GM18508 (cell line): ENCODE data around the gene FXR1.
A peak's percentile ranks its signal among the peaks of the same experiment; 100 is the strongest.
"Not testable (repeated sequence)": the region's sequence is repeated elsewhere in the genome, so short reads cannot be mapped to it uniquely, and the experiment has no call there.

Experiments used
- ATAC-seq: cut with Tn5 transposase; IDR thresholded peaks from one replicate; pipeline ENCODE4 v1.9.1; 2021; ENCODE audit warnings: moderate number of reproducible peaks; ENCODE audit not compliant: insufficient read depth, unreplicated experiment

FXR1 gene

DNA sequence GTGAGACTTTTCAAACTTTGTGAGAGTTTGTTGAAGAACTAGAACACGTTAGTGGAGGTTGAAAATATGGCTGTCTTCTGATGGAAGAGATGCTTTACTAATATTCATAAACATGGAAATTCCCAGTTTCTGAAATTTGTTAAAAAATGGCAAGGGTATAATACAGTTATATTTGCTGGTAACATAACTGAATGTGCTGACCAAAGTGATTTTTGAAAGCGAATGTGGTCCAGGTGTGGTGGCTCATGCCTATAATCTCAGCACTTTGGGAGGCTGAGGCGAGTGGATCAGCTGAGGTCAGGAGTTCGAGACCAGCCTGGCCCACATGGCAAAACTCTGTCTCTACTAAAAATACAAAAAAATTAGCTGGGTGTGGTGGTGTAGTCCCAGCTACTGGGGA, 18.1 kb downstream of the FXR1 start:
- ATAC-seq: no peak

DNA sequence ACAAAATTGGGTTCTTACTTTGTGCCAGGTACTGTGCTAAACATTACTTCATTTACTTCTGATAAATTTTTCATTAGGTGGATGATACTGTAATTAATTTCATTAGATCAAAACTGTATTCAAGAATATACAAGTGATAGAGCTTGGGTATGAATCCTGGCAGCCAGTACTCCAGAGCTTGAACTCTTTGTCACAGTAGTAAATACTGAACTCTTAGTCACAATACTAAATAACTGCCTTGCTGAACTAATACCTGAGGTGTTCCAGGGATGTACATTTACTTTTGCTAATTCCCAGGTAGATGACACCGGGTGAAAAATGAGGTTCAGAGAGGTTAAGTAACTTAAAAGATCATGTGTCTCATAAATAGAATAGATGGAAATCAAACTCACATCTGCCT, 20.3 kb downstream of the FXR1 start:
- ATAC-seq: no peak

DNA sequence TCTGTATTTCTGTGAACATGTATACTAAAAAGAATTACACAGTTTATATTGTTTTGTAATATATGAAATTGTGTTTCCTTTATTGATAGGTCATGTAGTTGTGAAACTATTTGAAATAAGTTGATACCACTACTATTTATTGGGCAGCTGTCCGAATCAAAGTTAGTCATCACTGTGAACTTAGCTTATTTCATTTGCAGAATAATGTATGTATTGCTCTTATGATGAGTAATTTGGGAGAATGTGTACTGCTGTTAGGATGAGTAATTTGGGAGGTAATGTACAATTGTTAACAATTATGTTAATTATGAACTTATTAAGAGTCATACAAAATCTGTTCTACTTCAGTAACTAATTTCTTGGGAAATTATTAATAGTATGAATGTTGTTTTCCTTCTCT, 22.2 kb downstream of the FXR1 start:
- no peak for ATAC-seq

DNA sequence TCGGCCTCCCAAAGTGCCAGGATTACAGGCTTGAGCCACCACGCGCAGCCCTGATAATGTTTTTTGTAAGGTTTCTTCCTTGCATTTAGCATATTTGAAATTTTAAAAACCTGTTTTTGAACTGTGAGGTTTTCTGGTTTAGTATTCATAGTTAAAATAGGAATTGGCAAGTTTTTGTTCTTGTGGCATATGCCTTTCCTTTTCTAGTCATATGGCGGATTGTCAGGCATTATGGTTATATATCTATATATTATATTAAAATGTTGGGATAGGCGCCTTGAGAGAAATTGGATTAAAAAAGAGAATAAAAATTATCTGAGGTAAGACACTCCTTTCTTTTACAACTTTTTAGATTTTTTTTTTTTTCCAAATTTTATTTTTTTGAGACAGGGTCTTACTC, 28.4 kb downstream of the FXR1 start:
- ATAC-seq: no peak

DNA sequence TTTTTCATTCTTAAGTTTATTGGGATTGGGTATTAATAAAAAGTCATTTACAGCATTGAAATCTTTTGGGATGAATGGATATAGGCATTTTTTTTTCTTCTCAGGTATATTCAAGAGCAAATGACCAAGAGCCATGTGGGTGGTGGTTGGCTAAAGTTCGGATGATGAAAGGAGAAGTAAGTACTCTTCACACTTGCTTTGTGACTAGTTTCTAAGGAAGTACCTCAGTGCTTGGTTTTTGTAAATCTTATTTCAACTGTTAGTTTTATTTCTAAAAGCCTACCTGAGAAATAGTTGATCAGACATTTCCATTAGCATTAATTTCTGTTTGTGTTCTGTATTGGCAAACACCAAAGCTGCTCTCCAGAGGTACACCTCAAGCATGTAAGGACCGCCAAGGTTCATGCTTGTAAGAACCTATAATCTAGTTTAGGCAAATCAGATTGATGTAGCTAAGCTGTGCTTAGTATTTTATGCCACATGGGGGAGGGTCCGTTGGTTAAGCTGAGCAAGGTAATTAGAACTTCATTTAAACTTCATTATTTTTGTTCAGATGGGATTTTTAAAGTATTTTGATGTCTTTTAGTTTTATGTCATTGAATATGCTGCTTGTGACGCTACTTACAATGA, 35.4 kb downstream of the FXR1 start:
- peak; percentile 62 for ATAC-seq

DNA sequence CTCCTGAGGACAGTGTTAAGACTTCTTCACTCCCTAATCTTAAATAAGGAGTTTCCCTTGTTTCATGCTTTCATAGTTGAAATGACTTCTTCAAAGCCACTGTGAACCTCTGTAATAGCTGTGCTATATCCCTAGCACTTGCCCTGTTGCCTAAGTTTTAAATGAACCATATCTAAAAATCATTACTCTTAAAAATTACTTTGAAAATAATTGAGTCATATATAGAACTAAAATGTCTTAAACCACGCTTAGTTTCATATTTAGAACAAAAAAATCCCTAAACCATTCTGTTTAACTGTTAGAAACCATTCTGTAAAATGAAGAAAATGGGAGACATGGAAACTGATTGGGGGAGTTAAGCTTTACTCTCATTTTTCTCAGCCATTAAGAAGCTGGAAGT, 47.2 kb downstream of the FXR1 start:
- no peak for ATAC-seq

DNA sequence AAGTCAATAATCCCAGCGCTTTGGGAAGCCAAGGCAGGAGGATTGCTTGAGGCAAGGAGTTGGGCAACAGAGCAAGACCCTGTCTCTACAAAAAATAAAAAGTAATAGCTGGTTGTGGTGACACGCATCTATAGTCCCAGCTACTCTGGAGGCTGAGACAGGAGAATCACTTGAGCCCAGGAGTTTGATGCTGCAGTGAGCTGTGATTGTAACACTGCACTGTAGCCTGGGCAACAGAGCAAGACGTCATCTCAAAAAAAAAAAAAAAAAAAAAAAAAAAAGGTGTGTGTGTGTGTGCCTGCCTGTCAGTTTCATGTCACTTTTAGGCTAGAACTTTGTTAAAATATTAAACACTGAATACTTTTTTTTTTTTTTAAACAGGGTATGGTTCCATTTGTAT, 48.6 kb downstream of the FXR1 start:
- no peak for ATAC-seq

DNA sequence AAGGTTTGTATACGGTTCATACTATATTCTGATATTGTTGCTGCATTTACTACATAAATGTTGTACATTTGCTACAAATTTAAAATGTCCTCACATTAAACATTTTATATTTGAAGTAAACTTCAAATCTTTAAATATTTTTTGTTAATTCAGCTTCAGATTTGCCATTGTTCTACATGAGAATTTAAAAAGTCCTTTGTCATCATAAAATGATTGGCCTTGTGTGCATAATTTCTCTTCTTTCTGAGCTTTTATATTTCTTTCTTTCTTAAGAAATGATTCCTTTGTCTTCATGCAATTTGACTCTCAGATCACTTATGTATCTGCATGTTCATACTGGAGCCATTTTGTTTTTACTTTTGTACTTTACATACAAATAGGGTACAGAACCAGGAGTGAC, 49.1 kb downstream of the FXR1 start:
- ATAC-seq: no peak

DNA sequence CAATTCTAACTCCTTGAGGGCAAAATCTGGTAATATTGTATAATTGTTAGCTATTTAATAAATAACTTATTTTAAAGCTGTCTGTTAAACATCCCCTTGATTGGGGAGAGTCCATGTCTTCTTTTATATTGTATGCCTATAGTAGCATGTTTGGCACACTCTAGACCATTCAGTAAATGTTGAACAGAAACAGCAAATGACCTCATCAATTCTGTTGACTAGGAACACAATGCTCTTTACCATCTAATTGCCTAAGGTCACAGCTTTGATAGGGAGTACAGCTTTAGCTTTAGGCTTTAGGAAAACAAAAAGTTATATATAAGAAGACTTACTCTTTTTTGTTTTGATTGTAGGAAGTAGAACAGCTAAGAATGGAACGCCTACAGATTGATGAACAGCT, 50.1 kb downstream of the FXR1 start:
- ATAC-seq: no peak

DNA sequence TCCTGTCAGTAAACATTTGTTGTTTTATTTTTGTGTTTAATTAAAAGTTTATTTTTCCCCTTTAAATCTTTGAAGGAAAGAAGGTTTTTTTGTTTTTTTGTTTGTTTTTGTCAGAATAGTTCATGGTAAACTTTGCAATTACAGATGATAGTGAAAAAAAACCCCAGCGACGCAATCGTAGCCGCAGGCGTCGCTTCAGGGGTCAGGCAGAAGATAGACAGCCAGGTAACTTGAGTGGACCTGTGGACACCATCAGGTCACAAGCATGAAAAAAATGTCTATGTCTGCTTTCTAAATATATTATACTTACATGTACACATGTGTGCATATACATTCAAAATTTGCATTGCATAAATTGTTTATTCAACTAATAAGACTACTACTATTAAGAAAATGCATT, 58.5 kb downstream of the FXR1 start:
- ATAC-seq: no peak

DNA sequence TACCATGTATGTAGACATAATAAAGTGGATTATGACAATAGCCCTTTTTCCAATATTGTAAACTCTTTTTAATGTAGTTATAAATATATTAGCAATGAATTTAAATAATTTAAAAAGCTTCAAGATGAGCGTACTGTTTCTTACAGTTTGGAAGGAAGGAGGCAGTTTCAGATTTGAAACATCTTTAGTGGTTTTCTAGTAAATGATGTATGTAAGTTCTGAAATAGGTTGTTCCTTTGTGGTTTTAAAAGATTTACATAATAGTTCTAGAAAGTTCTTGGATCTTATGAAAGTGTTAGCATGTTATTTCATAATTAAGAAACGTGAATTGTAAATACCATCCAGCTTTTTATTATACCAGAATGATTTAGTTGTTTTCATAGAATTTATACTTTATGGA, 61.1 kb downstream of the FXR1 start:
- peak; percentile 55 for ATAC-seq

DNA sequence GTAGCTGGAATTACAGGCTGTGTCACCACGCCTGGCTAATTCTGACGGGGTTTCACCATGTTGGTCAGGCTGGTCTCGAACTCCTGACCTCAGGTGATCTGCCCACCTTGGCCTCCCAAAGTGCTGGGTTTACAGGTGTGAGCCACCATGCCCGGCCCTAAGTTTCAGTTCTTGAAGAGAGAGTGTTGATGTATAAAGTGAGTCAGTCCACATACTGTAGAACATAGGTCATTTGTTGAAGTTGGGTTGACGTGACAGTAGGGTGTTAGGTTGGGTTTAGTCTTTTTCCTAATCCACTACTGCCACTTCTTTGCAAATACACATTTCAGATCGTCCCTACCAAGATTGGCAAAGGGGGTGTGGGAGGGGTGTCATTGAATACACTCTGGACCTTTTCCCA, 61.8 kb downstream of the FXR1 start:
- ATAC-seq: no peak

DNA sequence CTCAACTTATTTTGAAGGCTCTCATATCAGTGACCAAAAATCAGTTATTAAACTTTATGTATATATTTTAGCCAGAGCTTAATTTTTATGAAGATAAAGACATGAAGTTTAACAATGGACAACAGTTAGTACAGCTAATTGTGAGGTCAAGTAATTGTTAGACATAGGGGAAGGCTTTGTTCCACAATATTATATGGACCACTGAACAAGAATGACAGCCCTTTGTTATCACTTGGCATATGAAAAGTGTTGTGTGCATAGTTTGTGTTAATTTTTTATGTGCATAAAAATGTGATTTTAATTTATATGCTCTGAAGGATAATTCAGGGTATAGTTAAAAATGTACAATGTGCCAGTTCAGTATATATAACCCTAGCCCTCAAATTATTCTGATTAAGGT, 65.0 kb downstream of the FXR1 start:
- no peak for ATAC-seq

DNA sequence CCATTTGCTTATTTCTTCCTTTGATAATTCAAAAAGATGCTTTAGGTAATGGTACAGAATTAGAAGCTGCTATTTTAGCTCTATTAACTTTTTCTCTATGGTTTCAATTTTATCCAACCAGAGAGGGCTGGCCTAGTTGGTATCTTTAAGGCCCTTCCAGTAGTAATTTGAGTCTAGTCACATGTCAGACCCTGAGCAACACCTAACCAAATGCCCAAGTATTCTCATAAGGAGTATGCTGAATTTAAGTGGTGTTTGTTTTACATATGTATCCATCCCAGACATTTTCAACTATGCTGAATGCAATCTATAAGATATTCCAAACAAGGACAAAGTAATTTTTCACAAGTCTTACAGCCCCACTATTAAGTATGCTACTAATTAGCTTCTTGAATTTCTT, 67.5 kb downstream of the FXR1 start:
- ATAC-seq: no peak

DNA sequence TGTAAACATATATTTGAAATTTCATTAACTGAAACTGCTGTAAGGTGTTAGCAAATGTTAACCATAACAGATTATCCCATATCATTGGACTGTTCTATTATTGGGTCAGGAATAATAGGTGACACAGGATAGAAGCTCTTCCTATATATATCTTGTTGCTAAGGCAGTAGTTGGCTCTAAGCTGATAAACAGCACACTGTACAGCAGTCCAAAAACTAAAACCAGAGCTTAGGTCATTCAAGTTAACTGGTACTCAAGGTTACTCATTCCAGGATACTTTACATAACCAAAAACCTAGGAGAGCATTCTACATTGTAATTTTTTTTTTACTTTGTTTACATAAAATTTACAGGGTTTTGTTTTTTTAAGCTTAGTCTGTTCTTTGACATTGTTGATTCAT, 68.1 kb downstream of the FXR1 start:
- no peak for ATAC-seq

DNA sequence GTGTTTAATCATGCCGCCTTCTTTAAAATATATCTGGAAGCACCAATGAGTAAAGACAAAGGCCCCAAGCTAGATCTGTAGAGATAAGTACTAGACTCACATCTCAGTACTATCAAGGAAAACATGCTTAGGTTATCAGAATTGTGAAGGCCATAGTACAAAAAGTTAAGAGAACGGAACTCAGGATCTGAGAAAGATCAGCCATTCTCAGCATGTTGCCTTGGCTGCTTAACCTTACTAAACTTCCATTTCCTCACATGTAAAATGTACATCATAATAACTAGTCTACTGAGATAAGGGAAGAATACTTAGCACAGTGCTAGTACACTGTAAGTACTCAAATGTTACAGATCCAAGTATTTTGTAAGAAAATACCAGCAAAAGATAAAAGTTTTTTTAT, 69.4 kb downstream of the FXR1 start:
- no peak for ATAC-seq

DNA sequence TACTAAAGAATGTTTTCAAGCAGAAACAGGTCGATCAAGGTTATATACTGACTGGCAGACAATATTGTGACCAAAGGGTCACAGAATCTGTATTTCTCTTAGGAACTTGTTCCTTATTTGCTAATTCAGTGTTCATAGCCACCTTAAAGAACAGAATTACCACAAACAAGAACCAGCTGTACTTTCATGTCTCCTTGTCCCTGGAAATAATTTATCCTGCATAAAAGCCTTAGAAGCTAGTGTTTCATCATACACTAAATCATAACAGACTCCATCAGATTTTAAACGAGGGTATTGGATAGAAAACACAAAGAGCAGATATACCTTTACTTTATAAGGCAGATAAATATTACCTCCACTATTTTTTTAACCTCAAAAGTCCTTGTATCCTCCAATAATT, 70.7 kb downstream of the FXR1 start:
- ATAC-seq: no peak

DNA sequence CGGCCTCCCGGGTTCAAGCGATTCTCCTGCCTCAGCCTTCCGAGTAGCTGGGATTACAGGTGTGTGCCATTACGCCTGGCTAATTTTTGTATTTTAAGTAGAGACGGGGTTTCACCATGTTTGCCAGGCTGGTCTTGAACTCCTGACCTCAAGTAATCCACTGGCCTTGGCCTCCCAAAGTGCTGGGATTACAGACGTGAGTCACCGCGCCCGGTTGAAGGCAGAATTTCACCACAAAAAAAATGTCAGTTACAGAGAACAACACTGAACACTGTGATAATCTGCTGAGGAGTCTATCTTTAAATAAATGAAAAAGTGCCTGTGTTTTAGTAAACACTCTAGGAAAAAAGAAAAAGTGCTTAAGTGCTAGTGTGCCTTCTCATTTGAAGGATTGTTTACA, 73.9 kb downstream of the FXR1 start:
- ATAC-seq: not testable (repeated sequence)

DNA sequence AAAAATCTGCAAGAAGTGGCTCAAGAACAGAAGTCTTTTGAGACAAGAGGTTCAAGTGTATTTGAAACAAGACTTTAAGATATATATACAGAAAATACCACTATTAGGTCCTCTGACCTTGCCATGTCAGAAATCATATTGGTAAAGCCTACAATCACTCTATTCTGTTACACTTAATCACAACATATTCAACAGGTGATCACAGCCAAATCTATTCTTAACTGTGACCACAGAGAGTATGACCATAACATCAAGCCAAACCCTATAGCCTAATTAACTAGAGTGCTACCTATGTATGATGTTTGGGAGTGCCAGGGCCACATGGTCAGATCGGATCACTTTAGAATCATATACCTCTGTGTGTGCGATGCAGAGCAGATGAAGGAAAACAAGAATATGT, 74.9 kb downstream of the FXR1 start:
- no peak for ATAC-seq

DNA sequence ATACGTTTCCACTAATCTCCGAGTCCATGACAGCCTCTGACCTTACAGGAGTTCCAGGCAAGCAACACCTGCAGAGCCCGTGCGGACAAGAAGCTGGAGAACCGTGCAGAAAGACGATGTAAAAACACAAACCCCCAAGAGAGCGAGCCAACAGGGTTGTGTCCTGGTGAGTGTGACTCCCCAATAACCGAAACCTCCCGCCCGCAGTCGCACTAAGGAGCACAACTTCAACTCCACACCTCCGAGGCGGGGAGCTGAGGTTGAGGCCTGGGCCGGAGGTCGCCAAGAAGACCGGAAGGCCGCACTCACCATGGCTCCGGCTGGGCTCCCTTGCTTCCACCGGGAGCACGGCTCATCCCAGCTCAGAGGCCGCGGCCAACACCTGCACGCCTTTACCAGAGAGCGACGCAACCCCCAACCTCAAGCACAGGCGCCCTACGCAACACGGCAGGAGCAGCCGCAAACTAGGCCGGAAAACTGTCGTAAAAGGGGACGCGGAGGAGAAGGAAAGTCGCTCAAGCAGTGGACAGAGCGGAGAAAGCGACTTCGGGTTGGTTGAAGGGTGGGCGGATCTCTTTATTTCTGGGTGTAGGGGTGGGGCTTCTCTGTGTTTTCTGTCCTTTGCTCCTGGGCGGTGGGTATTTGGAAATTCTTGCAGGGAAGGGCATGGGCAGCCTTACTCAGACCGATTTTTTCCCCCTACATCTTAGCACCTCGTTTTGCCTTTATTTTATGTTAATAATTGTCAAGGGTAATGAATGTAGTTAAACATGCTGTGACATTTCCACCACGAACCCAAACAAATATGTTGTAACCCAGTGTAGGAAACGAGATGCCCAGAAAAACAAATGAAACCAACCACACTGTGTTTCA, 77.1 kb downstream of the FXR1 start, which contains the start of gene DNAJC19:
Gene DNAJC19 (minus strand): TSS at position 446 of the 873 bp plus-strand sequence. CDS start 134 bp downstream, at position 312.
- peak; percentile 92 for ATAC-seq

DNA sequence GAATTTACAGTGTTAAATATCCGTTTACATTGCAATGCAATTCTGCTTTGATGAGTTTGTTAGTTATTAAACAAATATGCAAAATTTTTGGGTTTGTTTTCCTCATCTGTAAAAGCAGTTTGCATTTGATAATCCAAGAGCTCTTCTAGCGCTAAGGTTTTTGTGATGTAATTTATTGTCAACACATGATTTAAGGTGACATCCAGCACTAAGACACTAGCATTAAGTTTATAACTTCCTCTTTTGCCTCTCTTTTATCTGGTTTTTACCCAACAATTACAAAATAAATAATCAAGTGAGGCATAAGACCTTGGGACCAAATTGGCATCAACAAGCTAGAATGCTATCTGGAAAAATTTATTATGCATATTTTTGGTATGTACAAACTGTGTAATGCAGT, 78.0 kb downstream of the FXR1 start:
- no peak for ATAC-seq

DNA sequence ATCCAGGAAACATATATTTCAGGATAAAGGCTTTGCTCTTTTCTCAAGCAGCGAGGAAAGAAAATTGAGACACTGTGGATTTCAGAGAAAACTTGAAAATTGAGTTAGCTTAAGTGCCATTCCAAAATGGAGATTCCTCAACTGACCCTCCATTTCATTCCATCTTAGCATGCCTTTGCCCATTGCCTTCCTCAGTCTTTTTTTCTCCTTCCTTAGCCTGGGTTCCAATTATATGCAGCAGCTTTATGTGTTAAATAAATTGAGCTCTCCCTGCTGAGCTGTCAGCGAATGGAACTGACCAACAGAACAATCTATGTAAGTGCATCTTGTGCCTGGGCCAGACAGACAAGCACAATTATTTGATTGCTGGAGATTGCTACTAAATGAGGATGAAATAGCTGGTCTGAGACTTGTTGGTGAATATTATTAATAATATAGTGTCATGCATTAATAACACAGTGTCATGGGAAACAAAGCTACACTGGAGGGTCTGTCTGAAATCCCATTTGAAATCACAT, 84.0 kb downstream of the FXR1 start:
- no peak for ATAC-seq
